Hematopoietic multipotent progenitor cell treated with erythropoietin and hydrocortisone succinate and interleukin-3 and kit ligand, for 4 days (in vitro differentiated cells): ENCODE results near the gene OMP.

Source experiments
- DNase-seq: peaks from one replicate; pipeline ENCODE4 v3.0.0-alpha.2; 2015

The OMP gene

GRCh38 chr11:77108436-77108835 lies 5.8 kb downstream of the OMP start:
- DNase-seq = no peak

GRCh38 chr11:77109236-77110019 lies 6.8 kb downstream of the OMP start:
- DNase-seq = no peak

- DNase-seq = no peak
Measured at GRCh38 chr11:77110836-77111235, 8.2 kb downstream of the OMP start.

GRCh38 chr11:77111277-77111676 lies 8.6 kb downstream of the OMP start:
- DNase-seq = no peak

GRCh38 chr11:77111946-77112345 lies 9.3 kb downstream of the OMP start:
- DNase-seq = no peak

GRCh38 chr11:77112641-77113381 lies 10.2 kb downstream of the OMP start:
- no peak for DNase-seq

GRCh38 chr11:77113382-77114088 lies 10.9 kb downstream of the OMP start:
- DNase-seq = peak; percentile 68

GRCh38 chr11:77114089-77114463 lies 11.4 kb downstream of the OMP start:
- DNase-seq = no peak

- peak; percentile 37 for DNase-seq
Measured at GRCh38 chr11:77115181-77115611, 12.6 kb downstream of the OMP start.

GRCh38 chr11:77115956-77116355 lies 13.3 kb downstream of the OMP start:
- no peak for DNase-seq

GRCh38 chr11:77117492-77117891 lies 14.9 kb downstream of the OMP start:
- no peak for DNase-seq

GRCh38 chr11:77118086-77118485 lies 15.4 kb downstream of the OMP start:
- DNase-seq = no peak

GRCh38 chr11:77118971-77119370 lies 16.3 kb downstream of the OMP start:
- no peak for DNase-seq

GRCh38 chr11:77119531-77119936 lies 16.9 kb downstream of the OMP start:
- no peak for DNase-seq

GRCh38 chr11:77120571-77120970 lies 17.9 kb downstream of the OMP start:
- DNase-seq = no peak

GRCh38 chr11:77121096-77121640 lies 18.5 kb downstream of the OMP start:
- DNase-seq = peak; percentile 64

- no peak for DNase-seq
Measured at GRCh38 chr11:77121876-77122575, 19.4 kb downstream of the OMP start.

- DNase-seq = no peak
Measured at GRCh38 chr11:77122576-77123212, 20.1 kb downstream of the OMP start.

- DNase-seq = no peak
Measured at GRCh38 chr11:77123591-77123990, 21.0 kb downstream of the OMP start.

- no peak for DNase-seq
Measured at GRCh38 chr11:77124041-77124440, 21.4 kb downstream of the OMP start.

- DNase-seq = no peak
Measured at GRCh38 chr11:77124488-77124887, 21.8 kb downstream of the OMP start.

GRCh38 chr11:77125191-77125590 lies 22.6 kb downstream of the OMP start:
- DNase-seq = peak; percentile 31
